ENCODE results near the gene GRN. TPM values are rescaled to one million over a fixed set of nuclear protein-coding genes. Genes with fewer than 3 reads are reported as not detected.
A peak's percentile ranks its signal among the peaks of the same experiment; 100 is the strongest.

Gene GRN
- total and polyA plus RNA-seq, 9 of the 15 experiments (the other 6 are each of a cell fraction or from before 2014, with no cell fraction given) = 5.4 to 75.3 (median 20.7) TPM

DNA sequence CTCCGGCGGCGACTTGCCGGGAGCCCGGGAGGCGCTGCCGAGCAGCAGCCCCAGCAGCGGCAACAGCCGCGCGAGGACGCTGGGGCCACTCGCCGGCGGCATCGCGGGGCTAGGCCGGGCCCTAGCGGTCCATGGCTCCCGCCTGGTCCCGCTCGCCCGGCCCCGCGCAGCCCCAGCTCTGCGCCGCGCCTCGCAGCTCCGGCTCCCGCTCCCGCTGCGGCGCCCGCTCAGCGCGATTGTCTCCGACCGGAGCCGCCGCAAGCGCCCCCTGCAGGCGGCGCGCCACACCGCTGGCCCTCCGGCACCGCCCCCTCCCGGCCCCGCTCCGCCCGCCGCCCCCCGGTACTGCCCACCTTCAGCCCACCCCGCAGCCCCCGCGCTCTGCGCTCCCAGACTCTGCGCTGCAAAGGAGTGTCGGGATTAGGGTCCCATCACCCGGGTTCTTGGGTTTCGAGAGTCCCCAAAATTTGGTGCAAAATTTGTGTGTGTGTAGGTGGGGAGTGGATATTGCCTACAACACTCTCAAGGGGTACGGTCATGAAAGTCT is 18.6 kb downstream of the GRN start, which contains the start of gene FAM171A2 (continued):
- TF ChIP-seq GTF2F1 (IDR thresholded peaks at IDR 0.05; ENCODE audit: low read depth, low read length) (no peak), HNRNPH1 (optimal IDR thresholded peaks at IDR 0.05; ENCODE audit: low read depth, low read length) (no peak), ZNF589 (CRISPR knock-in tag; IDR thresholded peaks at IDR 0.05; ENCODE audit: low read depth) (no peak), CREBBP (IDR thresholded peaks at IDR 0.05; ENCODE audit: low read depth, low read length) (no peak), BRF1 (IDR thresholded peaks at IDR 0.05; ENCODE audit: borderline replicate concordance, extremely low read depth, insufficient read length) (no peak), POLR2AphosphoS5 (IDR thresholded peaks at IDR 0.05; ENCODE audit: control insufficient read depth, insufficient read depth, low read depth, low read length) (peak; percentile 34; the same call in 1 of the 2 replicates), NR4A1 (CRISPR knock-in tag; IDR thresholded peaks at IDR 0.05) (no peak), NR4A1 (tag; IDR thresholded peaks at IDR 0.05) (no peak), CREB1 (IDR thresholded peaks at IDR 0.05) (no peak), CREB1 (CRISPR knock-in tag; IDR thresholded peaks at IDR 0.05) (no peak), MCM3 (IDR thresholded peaks at IDR 0.05) (no peak), CXXC5 (CRISPR knock-in tag; IDR thresholded peaks at IDR 0.05) (peak; percentile 87)
- TF ChIP-seq, protein P1, sequence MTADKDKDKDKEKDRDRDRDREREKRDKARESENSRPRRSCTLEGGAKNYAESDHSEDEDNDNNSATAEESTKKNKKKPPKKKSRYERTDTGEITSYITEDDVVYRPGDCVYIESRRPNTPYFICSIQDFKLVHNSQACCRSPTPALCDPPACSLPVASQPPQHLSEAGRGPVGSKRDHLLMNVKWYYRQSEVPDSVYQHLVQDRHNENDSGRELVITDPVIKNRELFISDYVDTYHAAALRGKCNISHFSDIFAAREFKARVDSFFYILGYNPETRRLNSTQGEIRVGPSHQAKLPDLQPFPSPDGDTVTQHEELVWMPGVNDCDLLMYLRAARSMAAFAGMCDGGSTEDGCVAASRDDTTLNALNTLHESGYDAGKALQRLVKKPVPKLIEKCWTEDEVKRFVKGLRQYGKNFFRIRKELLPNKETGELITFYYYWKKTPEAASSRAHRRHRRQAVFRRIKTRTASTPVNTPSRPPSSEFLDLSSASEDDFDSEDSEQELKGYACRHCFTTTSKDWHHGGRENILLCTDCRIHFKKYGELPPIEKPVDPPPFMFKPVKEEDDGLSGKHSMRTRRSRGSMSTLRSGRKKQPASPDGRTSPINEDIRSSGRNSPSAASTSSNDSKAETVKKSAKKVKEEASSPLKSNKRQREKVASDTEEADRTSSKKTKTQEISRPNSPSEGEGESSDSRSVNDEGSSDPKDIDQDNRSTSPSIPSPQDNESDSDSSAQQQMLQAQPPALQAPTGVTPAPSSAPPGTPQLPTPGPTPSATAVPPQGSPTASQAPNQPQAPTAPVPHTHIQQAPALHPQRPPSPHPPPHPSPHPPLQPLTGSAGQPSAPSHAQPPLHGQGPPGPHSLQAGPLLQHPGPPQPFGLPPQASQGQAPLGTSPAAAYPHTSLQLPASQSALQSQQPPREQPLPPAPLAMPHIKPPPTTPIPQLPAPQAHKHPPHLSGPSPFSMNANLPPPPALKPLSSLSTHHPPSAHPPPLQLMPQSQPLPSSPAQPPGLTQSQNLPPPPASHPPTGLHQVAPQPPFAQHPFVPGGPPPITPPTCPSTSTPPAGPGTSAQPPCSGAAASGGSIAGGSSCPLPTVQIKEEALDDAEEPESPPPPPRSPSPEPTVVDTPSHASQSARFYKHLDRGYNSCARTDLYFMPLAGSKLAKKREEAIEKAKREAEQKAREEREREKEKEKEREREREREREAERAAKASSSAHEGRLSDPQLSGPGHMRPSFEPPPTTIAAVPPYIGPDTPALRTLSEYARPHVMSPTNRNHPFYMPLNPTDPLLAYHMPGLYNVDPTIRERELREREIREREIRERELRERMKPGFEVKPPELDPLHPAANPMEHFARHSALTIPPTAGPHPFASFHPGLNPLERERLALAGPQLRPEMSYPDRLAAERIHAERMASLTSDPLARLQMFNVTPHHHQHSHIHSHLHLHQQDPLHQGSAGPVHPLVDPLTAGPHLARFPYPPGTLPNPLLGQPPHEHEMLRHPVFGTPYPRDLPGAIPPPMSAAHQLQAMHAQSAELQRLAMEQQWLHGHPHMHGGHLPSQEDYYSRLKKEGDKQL (CRISPR knock-in tag; IDR thresholded peaks at IDR 0.05; ENCODE audit: borderline replicate concordance) = no peak
- TF ChIP-seq, protein P2, sequence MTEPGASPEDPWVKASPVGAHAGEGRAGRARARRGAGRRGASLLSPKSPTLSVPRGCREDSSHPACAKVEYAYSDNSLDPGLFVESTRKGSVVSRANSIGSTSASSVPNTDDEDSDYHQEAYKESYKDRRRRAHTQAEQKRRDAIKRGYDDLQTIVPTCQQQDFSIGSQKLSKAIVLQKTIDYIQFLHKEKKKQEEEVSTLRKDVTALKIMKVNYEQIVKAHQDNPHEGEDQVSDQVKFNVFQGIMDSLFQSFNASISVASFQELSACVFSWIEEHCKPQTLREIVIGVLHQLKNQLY (CRISPR knock-in tag; conservative IDR thresholded peaks at IDR 0.05) = no peak
- TF ChIP-seq, protein P3, sequence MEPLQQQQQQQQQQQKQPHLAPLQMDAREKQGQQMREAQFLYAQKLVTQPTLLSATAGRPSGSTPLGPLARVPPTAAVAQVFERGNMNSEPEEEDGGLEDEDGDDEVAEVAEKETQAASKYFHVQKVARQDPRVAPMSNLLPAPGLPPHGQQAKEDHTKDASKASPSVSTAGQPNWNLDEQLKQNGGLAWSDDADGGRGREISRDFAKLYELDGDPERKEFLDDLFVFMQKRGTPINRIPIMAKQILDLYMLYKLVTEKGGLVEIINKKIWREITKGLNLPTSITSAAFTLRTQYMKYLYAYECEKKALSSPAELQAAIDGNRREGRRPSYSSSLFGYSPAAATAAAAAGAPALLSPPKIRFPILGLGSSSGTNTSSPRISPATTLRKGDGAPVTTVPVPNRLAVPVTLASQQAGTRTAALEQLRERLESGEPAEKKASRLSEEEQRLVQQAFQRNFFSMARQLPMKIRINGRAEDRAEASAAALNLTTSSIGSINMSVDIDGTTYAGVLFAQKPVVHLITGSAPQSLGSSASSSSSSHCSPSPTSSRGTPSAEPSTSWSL (CRISPR knock-in tag; IDR thresholded peaks at IDR 0.05; ENCODE audit: borderline replicate concordance) = no peak
- TF ChIP-seq, protein P4, sequence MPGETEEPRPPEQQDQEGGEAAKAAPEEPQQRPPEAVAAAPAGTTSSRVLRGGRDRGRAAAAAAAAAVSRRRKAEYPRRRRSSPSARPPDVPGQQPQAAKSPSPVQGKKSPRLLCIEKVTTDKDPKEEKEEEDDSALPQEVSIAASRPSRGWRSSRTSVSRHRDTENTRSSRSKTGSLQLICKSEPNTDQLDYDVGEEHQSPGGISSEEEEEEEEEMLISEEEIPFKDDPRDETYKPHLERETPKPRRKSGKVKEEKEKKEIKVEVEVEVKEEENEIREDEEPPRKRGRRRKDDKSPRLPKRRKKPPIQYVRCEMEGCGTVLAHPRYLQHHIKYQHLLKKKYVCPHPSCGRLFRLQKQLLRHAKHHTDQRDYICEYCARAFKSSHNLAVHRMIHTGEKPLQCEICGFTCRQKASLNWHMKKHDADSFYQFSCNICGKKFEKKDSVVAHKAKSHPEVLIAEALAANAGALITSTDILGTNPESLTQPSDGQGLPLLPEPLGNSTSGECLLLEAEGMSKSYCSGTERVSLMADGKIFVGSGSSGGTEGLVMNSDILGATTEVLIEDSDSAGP (CRISPR knock-in tag; IDR thresholded peaks at IDR 0.05) = no peak

All from K562 (cell line).